ENCODE measurements around the gene FASTK.

The FASTK gene

DNA sequence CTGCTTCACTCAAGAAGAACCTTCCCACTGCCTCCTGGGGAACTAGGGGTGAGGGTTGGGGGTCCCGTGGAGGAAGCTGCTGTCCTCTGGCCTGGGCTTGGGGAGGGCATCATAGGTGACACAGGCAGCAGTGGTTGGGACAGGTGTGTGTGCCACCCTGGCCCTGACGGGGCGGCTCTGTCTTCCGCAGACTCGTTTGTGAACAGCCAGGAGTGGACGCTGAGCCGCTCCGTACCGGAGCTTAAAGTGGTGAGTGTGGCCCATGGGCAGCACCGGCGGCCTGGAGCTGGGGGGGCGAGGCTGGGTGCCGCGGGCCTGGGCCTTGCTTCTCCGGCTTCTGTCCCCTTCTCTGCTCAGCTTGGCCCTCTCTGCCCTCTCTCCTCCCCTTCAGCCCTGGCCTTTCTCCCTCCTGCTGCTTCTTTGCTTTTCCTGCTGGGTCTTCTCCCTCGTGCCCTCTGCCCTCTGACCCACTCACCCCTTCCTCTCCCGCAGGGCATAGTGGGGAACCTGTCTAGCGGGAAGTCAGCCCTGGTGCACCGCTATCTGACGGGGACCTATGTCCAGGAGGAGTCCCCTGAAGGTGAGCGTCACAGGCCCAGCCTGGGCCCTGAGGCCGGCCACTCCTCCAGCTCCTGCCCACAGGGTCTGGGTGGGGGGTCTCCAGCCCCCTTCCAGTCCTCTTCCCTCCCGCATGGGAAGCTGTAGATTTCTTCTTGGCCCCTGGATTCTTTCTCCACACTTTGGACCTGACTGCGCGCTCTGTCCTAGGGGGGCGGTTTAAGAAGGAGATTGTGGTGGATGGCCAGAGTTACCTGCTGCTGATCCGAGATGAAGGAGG is 36.2 kb upstream of the FASTK start:
- FAIRE-seq: no peak

DNA sequence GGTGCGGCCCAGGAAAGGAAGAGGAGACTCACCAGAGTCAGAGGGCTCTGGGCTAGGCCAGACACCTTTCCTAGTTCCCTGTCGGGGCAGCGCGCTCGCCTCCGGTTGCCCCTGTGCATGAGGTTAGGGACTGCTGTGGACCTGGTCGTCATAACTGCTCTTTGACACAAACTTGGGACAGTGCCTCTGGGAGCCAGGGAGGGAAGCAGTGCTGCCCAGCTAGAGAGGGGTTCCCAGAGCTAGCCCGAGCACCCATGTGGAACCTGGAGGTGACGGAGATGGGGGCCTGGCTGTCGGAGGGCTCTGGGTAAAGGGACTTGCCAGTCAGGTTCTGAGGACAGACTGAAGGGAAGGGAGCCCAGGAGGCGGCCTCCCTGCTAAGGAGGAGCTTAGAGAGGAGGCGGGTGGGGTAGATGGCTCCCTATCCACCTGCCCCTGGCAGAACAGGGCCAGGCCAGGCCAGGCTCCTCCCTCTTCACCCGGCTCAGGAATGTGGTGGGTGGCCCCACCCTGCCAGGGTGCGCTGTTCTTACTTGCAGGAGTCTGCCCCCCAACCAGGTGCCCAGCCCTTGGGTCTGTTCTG is 35.3 kb upstream of the FASTK start:
- FAIRE-seq: no peak

DNA sequence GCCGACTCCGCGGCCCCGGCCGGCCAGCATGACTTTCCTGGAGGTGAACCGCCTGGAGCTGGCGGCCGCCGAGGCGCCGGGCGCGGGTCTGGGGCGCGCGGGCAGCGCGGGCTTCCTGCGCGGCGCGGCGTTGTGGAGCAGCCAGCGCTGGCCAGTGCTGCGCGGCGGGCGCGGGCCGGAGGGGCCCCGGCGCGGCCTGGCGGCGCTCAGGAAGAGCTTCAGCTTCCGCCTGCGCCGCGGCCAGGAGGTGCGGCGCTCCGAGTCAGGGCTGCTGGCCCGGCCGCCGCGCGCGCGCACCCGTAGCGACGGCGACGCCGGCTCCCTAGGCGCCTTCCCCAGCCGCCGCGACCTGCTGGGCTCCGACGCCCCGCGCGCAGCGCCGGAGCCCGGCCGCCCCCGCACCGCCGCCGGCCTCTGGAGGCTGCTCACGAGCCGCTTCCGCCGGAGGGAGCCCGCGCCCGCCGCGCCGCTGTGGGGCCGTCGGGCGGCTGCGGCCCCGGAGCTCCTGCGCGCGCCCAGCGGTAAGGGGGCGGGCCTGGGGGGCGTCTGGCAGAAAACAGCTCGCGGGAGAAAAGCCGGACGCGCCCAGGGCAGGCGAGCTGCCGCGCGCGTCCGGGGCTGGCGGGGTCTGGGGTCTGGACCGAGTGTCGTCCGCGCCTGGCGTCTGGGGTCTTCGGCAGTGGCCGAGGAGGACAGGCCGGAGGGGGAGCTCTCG is 34.7 kb upstream of the FASTK start:
- no peak for FAIRE-seq

DNA sequence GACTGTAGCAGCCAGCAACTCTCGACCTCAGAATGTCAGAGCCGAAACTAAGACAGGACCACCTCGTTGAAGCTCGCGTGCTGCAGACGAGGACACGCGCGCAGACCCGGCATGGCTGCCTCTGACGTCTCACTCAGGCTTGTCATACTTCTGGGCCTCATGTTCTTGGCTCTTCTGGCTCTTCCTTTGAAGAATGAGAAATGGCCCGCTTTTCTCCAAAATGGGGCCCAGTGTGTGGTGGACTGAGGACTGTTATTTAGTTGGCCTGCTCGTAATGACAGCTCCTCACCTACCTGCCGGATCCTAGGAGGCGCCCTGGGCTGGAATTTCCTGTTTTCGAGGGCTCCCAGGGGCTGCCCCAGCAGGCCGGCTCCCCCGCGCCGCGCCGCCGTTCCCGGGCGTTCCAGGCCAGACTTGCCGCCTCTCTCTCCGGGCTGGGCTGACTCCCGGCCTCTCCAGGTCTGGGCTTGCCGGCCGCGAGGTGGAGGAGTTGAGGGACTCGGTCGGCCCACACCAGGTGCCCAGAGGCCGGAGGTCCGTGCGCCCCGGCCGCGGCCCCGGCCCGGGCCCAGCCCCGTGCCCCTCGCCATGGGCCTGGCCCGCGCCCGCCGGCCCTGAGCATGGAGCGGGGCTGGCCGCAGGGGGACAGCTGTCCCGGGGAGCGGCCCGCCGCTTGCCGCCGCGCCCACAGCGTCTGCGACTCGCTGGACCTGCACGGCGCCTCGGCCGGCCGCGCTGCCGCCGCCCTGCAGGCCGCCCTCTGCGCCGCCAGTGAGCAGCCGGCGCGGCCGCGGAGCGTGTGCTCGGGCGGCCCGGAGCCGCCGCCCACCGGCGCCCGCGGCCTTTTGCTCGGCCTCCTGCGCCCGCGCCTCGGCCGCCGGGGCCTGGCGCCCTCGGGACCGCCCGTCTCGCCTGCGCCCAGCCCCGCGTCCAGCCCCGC is 33.8 kb upstream of the FASTK start:
- no peak for FAIRE-seq

DNA sequence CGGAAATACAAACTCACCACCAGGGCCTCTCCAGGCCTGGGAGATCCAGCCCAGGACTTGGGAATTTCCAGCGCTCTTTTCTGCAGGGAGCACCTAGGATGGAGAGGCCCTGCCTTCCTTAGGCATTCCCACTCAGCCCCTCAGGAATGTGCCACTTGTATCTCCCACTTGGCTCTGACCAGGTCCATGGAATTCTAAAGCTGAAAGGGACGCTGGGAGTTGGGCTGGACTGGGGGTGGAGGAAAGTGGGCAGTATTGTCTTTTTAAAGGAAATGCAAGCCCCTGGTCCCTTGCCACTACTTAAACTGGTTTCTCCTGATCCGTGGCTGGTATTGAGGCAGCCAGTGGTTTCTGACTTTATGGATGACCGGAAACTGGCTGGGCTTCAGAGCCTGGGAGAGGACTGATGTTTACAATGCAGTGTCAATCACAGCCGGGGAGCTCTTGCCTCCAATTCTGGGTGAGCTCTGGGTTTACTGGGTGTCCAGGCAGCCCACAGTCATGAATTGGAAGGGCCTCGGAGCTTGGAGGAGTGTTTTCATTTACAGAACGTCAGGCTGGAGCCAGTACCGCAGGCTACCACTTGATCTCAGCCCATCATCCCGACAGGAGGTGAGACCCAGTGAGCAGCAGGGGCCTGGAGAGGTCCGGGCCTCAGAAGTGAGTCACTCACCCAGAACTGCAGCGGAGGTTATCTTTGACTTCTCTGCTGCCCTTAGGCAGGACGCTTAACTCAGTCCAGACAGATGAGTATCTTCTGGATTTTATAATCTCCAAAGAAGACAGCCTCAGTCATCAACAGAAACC is 32.9 kb upstream of the FASTK start:
- no peak for FAIRE-seq

DNA sequence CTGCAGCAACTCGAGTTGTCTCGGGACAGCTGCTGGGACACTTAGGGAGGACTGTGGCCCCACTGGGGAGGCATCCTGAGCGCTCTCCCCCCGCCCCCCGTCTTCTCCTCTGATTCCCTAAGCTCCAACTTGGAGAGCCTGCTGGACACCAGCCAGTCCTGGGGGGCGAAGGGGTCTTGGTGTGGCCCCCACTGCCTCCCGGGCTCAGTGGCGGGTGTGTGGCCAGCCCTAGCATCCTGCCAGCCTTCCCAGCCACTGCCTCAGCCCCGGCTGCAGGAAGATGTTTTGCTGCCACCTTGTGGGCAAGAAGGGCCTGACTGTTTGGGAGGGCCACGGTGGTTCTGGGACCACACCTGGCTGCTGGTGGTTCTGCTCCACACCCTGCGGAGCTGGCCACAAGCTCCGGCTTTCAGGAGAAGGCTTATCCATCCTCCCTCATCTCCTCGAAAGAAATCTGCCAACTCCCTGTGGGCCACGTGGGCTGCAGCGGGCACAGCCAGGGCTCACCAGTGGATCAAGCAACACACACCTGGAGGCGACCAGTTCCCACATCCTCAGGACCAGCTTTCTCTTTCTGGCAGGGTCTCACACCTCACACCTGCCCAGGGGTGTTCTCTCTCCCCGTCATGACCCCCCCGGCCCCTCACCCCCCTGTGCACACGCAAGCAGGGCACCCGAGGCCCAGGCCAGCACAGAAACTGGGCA is 30.5 kb upstream of the FASTK start:
- no peak for FAIRE-seq

DNA sequence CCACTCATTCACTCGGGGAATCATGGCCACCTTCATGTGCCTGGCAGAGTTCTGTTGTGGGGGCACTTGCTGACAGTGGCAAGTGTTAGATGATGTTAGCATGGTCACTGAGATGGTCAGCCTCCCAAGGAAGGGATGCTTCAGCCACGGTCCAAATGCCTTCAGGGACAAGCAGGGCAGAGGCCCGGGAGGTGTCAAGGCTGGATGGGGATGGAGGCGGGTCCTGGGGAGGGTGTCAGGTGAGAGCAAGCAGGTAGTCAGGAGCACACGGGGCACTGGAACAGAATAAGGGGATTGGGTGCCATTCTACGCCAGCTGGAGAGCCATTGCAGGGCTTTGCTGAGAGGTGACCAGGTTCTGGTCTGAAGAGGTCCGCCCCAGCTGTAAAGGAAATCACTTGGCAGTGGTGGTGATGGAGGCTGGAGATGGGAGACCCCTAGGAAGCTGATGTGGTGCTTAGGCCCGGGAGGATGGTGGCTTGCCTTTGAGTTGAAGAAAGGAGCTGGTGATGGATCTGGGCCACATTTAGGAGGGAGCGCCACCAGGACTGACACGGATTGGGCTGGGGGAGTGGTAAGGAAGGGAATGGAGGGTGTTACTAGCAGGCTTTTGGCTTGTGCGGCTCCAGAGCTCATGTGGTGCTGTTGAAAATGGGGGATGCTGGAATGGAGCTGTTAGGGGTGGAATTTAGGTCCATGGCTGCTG is 29.8 kb upstream of the FASTK start:
- FAIRE-seq: no peak

DNA sequence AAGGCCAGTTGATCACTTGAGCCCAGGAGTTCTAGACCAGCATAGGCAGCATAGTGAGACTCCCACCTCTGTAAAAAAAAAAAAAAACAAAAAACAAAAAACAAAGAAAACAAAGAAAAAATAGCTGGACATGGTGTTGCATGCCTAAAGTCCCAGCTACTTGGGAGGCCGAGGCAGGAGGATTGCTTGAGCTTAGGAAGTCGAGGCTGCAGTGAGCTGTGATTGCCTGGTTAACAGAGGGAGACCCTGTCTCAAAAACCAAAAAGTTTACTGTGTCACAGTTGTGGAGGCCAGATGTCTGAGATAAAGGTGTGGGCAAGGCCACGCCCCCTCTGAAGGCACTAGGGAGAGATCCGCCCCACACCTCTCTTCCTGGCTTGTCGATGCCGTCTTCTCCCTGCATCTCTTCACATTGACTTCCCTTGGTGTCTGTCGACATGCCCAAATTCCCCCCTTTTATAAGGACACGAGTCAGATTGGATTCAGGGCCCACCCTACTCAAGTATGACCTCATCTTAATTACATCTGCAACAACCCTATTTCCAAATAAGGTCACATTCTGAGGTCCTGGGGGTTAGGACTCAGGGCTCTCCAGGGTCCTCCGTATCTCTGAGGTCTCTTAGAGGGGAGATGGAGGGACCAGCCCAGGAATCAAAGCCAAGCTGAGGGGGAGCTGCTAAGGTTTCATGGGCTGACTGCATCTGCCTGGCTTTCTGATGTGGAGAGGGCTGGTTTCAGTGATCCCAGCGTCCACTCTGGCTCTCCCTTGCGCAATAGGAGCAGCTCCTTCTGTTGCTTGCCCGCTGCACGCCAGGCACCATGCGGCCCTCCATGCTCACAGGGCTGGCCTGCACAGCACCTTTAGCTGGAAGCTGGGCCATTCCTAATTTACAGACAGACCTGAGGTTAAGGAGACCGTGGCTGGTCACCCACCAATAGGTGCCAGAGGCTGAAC is 28.8 kb upstream of the FASTK start:
- FAIRE-seq: no peak

DNA sequence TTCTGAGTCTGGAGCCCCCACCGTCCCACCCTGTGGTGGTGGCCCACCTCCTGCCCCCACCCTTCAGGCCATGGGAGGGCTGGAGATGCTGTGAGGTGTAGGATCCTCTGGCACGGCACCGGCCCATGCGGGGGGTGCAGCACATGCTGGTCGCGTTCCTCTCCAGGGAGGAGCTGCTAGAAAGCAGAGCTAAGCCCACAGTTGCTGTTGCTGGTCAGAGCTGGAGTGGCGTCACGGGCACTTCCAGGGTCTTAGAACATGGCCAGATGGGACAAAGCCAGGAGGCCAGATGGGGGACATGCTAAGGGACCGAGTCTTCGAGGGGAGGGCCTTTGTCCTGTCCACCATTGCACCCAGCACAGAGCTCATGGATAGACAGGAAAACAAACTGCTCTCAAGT is 27.3 kb upstream of the FASTK start:
- no peak for FAIRE-seq

DNA sequence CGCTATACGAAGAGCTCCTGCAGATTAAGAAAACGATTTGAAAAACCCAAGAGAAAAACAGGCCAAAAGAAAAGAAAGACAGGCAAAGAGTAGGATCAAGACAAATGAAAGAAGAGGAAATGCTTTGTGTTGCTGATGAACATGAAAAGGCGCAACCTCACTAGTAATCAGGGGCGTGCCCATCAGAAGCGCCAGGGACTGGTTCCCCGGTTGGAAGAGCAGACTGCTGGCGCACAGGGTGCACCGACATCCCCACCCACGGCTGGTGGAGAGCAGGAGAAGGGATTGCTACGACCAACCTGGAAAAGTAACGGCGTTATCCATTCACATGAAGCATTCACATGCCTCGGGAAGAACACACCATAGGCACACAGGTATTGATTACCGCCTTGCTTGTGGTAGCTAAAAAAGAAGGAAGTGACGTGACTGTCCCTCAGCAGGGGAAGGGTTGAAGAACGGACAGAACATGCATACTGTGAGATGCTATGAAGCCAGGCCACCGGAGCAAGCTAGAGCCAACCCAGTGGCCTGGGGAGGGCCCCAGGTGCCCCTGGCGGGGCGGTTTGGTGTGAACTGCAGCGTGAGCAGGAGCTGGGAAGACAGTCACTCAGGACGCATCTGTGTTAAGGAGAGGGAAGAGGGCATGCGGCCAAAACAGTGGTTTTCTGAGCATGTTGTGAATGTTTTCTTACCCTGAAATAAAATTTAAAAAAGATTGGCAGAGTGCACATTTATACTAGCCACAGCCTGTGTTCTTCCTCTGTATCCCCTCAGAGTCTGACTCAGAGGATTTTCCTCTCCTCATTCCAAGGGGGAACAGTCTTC is 24.0 kb upstream of the FASTK start:
- FAIRE-seq: no peak

DNA sequence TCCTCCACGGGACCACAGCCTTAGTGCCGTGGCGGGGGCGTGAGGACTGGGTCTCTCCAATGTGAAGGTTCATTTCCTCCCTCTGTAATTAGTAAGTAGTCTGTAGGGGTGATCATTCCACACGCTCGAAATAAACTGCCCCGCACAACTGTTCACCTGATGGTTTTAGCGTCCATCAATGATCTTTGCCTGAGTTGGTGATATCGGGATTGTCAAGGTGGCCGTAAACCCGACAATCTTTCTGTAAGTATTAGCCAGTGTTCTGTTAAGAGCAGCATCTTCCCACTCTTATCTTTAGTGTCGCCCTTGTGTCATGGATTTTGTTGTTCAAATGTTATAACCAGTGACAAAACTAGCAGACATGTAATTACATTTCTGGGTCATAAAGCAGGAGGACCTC is 23.4 kb upstream of the FASTK start:
- no peak for FAIRE-seq

DNA sequence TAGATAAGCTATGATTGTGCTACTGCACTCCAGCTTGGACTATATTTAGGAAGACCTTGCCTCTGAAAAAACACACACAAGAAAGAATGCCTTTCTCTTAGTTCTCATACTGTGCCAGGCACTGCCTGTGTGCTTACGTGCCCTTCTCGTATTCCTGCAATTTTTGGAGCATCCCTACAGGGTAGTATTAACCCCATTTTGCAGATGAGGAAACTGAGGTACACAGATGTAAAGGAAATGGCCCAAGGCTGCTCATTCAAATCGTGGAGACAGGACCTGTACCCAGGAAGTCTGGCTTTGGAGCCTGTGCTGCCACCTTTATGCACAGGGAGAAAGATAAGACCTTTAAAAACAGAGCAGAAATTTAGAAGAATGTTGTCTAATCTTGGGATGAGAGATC is 22.4 kb upstream of the FASTK start:
- FAIRE-seq: no peak

DNA sequence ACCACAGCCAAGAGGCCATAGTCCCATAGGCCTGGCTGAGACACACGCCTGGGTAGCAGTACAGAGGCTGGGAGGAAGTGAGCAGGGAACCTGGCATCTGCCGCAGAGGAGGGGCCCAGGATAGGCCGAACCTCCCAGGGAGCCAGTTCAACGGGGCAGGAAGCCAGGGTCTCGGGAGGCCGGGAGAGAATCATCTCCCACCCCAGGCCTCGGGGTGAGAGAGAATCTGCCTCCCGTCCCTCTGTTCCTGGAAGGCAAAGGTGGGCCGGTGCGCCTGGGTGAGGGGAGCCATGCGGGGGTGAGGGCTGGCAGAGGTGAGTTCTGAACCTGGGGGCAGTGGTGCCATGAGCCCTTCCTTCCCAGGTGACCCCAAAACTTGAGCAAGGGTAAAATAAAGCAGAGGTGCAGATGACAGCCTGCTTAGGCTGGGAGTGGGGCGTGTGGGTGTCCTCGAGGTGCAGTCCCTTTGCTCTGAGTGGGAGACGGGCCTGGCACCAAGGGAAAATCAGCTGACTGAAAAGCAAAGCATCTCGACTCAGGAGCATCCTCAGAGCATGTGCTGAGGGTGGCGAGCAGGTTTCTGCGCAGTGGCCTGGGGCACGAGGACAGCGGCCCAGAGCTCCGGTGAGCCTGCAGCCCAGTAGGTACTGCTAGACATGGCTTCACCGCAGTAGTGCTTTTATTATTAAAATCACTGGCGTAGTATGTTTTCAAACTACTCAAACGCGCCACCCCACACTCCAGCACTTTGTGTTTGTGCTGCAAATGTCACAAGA is 21.2 kb upstream of the FASTK start:
- no peak for FAIRE-seq

DNA sequence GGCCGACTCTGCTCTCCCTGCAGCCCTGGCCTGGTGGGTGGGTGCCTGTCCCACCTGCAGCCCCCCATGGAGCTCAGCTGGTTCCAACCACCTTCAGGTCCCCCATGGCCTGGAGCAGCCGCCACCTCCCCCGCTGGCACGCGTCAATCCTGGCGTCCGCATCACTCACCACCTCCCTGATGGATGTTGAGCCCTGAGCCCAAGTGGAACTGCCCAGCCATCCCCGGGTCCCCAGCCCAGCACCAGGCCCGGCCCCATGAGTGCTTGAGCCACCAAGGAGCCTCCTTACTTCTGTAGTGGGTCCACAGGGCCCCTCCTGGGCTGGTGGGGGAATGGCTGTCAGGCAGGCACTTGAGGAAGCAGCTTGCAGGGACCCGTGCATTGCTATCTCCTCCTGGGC is 20.3 kb upstream of the FASTK start:
- FAIRE-seq: no peak

DNA sequence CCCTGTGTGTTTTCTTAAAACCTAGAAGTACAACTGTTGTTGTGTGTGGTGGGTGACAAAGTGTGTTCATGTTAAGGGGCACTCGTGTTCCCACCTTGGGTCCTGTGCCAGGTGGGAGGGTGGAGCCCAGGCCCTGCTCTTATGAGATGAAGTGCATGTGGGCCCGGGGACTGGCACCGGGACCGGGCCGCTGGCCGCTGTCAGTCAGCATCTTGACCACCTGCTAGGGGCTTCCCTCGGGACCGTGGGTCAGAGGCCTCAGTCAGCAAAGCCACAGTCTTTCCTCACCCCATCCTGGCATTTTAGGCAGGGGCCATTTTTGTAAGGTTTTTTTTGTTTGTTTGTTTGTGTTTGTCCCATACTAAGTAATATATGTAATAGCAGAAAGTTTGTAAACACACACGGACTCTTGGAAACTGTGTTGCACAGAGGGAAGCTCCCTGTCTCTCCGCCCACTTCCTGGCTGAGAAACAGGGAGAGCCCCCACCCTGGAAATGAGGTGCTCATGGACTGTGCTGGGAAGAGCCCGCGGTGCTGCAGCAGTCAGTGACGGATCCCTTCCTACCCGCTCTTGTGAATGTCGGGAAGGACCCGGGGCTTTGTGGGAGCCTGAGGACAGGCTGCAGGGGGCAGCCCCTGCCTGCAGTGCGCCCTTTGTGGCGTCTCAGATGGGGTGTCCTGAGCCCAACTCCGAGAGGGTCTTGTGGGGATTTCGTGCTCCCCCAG is 19.0 kb upstream of the FASTK start:
- FAIRE-seq: no peak

DNA sequence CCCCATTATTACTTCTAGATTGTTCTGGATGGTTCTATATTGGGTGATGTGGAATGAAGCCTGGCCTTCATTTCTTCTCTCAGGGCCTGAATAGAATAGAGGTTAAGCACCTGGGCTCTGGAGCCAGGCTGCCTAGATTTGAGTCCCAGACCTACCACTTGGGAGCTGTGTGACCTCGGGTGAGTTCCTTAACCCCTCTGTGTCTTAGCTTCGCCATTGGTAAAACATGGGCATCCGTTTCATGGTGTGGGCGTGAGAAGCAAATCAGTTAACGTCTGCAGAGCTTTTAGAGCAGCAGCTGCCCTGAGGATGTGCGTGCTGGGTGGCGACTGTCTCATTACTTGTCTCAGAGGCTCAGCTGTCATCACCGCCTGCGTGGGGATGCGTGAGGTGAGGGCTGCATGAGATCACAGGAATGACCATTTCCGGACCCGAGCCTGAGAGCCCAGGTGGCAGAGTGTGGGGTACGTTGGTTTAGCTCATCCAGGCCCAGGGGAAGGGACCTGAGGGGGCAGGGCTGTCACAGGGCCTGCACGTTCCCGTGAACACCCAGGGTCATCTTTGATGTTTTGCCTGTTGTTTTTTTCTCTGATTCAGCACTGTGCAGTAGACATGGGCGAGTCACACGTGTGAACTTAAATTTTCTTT is 15.3 kb upstream of the FASTK start:
- no peak for FAIRE-seq

All from islet of Langerhans (tissue), 1 donor.